HepG2 (cell line): Measurements from ENCODE around the gene NRG3. TPM values are rescaled to one million over a fixed set of nuclear protein-coding genes. Genes with fewer than 3 reads are reported as not detected.

ENCODE experiments used
- ATAC-seq: fragments of 200-7000 bp; cut with Tn5 transposase; 3 replicates; pipeline ENCODE4 v1.9.1; 2020; ENCODE audit warnings: mild to moderate bottlenecking, moderate library complexity
- BruUV-seq: library from RNA; stranded (reverse); fragments of 400-500 nt; replicated peaks from 2 replicates; lab custom pipeline; 2021; lab: Mats Ljungman, UMichigan
- CTCF ChIA-PET: fragments of 300-600 bp; formaldehyde crosslinking; extraction: SDS; loops from one replicate; lab custom pipeline; 2021; ENCODE audit warnings: low total read pairs, inconsistent platforms, low intra/inter-chr PET ratio; lab: Yijun Ruan, JAX
- POLR2A ChIA-PET: fragments of 350-600 bp; sonication (Branson Sonifier 250); formaldehyde crosslinking; loops from one replicate; lab custom pipeline; 2020; ENCODE audit warnings: antibody characterized with exemption, inconsistent platforms; lab: Yijun Ruan, JAX
- DNase-seq: peaks from one replicate; pipeline ENCODE4 v3.0.0-alpha.2; 2015; ENCODE audit warnings: low spot score
- FAIRE-seq: peaks from 3 replicates; lab custom pipeline; 2011; peaks lifted over from hg19 to GRCh38; lab: Jason Lieb, UNC
- H2AFZ ChIP-seq: one replicate; pipeline ENCODE4 v1.6.1; 2011; ENCODE audit warnings: low read length, inconsistent platforms
- H3K27ac ChIP-seq: fragments of 300-600 bp; 3 replicates; pipeline ENCODE4 v1.8.0; 2011; ENCODE audit warnings: mixed run types, mild to moderate bottlenecking, mixed read lengths, low read length, inconsistent platforms; ENCODE audit not compliant: insufficient read depth; ENCODE audit errors: extremely low read length
- H3K27me3 ChIP-seq, 2 experiments: fragments of 200-600 bp in 1 of 2; 2 replicates in 1 of 2; 3 replicates in 1 of 2; pipeline versions ENCODE4 v1.6.0 to v1.8.0; 2011; ENCODE audit warnings: low read length in 2 of 2, mild to moderate bottlenecking in 2 of 2, moderate library complexity in 2 of 2, inconsistent platforms in 1 of 2; ENCODE audit not compliant: insufficient read depth in 2 of 2, control insufficient read depth in 1 of 2
- H3K36me3 ChIP-seq, 2 experiments: fragments of 200-600 bp in 1 of 2; replicated peaks in 1 of 2; 2 replicates in 1 of 2; 3 replicates in 1 of 2; pipeline versions ENCODE4 v1.5.1 to v1.8.0; 2011; ENCODE audit warnings: low read length in 2 of 2, inconsistent platforms in 1 of 2; ENCODE audit not compliant: insufficient read depth in 2 of 2, control insufficient read depth in 1 of 2
- H3K4me1 ChIP-seq: 2 replicates; pipeline ENCODE4 v1.5.1; 2012; ENCODE audit warnings: low read length, inconsistent platforms; ENCODE audit not compliant: insufficient read depth
- H3K4me2 ChIP-seq: 2 replicates; pipeline ENCODE4 v1.6.0; 2011; ENCODE audit warnings: low read depth, low read length, inconsistent platforms
- H3K4me3 ChIP-seq, 3 experiments: fragments of 200-600 bp in 1 of 3; sonication (generic), shearing (Covaris generic) in 1 of 3; replicated peaks in 1 of 3; 2 replicates each; pipeline ENCODE4 v1.5.1; 2011 to 2016; ENCODE audit warnings: low read length in 3 of 3, inconsistent platforms in 2 of 3, low read depth in 2 of 3, mild to moderate bottlenecking in 2 of 3, control low read depth in 1 of 3, mixed read lengths in 1 of 3; ENCODE audit not compliant: insufficient read depth in 1 of 3
- H3K79me2 ChIP-seq: one replicate; pipeline ENCODE4 v1.6.1; 2011; ENCODE audit warnings: low read length, inconsistent platforms; ENCODE audit not compliant: insufficient read depth
- H3K9ac ChIP-seq: 2 replicates; pipeline ENCODE4 v1.6.0; 2011; ENCODE audit warnings: mild to moderate bottlenecking, low read depth, low read length, inconsistent platforms; ENCODE audit not compliant: insufficient read depth
- H3K9me3 ChIP-seq: 2 replicates; pipeline ENCODE4 v1.5.1; 2012; ENCODE audit warnings: mild to moderate bottlenecking, low read length
- H4K20me1 ChIP-seq: 2 replicates; pipeline ENCODE4 v1.6.0; 2011; ENCODE audit warnings: inconsistent platforms, mild to moderate bottlenecking, low read length, moderate library complexity; ENCODE audit not compliant: insufficient read depth
- CBX5 ChIP-seq: sonication (generic); formaldehyde crosslinking; IDR thresholded peaks from 2 replicates; pipeline ENCODE4 v1.4.0; 2020; ENCODE audit warnings: missing genetic modification reagents, borderline replicate concordance
- EHMT2 ChIP-seq: fragments of 200-600 bp; sonication (generic); IDR thresholded peaks from 2 replicates; pipeline ENCODE4 v1.7.0; 2017; ENCODE audit warnings: antibody characterized with exemption, low read depth, low read length, borderline replicate concordance
- FIP1L1 ChIP-seq: fragments of 200-400 bp; formaldehyde crosslinking; IDR thresholded peaks from 2 replicates; pipeline ENCODE4 v1.6.1; 2018; ENCODE audit warnings: low read depth, mild to moderate bottlenecking, low read length, moderate library complexity, borderline replicate concordance; ENCODE audit not compliant: insufficient read depth
- HIVEP1 ChIP-seq: sonication (generic); formaldehyde crosslinking; IDR thresholded peaks from 2 replicates; pipeline ENCODE4 v1.4.0; 2020; ENCODE audit warnings: mild to moderate bottlenecking, missing genetic modification reagents
- JDP2 ChIP-seq: sonication (generic); formaldehyde crosslinking; IDR thresholded peaks from 2 replicates; pipeline ENCODE4 v1.8.1; 2022; ENCODE audit warnings: missing genetic modification reagents, borderline replicate concordance
- REPIN1 ChIP-seq: sonication (generic); formaldehyde crosslinking; IDR thresholded peaks from 2 replicates; pipeline ENCODE4 v1.8.0; 2022; ENCODE audit warnings: missing genetic modification reagents, low read depth, mild to moderate bottlenecking, borderline replicate concordance
- SRSF9 ChIP-seq: fragments of 200-400 bp; formaldehyde crosslinking; IDR thresholded peaks from 2 replicates; pipeline ENCODE4 v1.6.1; 2018; ENCODE audit warnings: borderline replicate concordance, mild to moderate bottlenecking, low read depth, low read length; ENCODE audit not compliant: insufficient read depth, poor library complexity, severe bottlenecking
- TARDBP ChIP-seq: sonication (generic); formaldehyde crosslinking; IDR thresholded peaks from 2 replicates; pipeline ENCODE4 v1.8.0; 2022; ENCODE audit warnings: mild to moderate bottlenecking, missing genetic modification reagents
- TFDP2 ChIP-seq: sonication (generic); formaldehyde crosslinking; IDR thresholded peaks from 2 replicates; pipeline ENCODE4 v1.4.0; 2020; ENCODE audit warnings: missing genetic modification reagents
- ZFP62 ChIP-seq: sonication (generic); formaldehyde crosslinking; IDR thresholded peaks from 2 replicates; pipeline ENCODE4 v1.4.0; 2020; ENCODE audit warnings: missing genetic modification reagents
- ZFY ChIP-seq: sonication (generic); formaldehyde crosslinking; IDR thresholded peaks from 2 replicates; pipeline ENCODE4 v1.4.0; 2020; ENCODE audit warnings: missing genetic modification reagents
- ZNF441 ChIP-seq: sonication (generic); formaldehyde crosslinking; IDR thresholded peaks from 2 replicates; pipeline ENCODE4 v1.7.0; 2021; ENCODE audit warnings: missing genetic modification reagents, borderline replicate concordance
- ZNF746 ChIP-seq: sonication (generic); formaldehyde crosslinking; IDR thresholded peaks from 2 replicates; pipeline ENCODE4 v1.8.0; 2022; ENCODE audit warnings: mild to moderate bottlenecking, missing genetic modification reagents
- ZNF761 ChIP-seq: sonication (generic); formaldehyde crosslinking; conservative IDR thresholded peaks from 2 replicates; pipeline ENCODE4 v1.4.0; 2020; ENCODE audit warnings: mild to moderate bottlenecking, missing genetic modification reagents
- ZSCAN25 ChIP-seq: sonication (generic); formaldehyde crosslinking; IDR thresholded peaks from 2 replicates; pipeline ENCODE4 v1.8.0; 2022; ENCODE audit warnings: mild to moderate bottlenecking, missing genetic modification reagents
- WGBS: methylation state at CpG from one replicate; pipeline ENCODE4 v1.1.6; 2017; ENCODE audit warnings: low lambda C conversion rate; 5-methylcytosine and 5-hydroxymethylcytosine counted together
- in situ Hi-C: cut with HindIII; loops from 2 replicates; pipeline ENCODE4 v1.10.0; 2017; ENCODE audit warnings: low pct_unique_long_range_greater_than_20kb; ENCODE audit not compliant: extremely low pct_ligation_motif_present
- intact Hi-C: fragments of 100-400 bp; cut with micrococcal nuclease; formaldehyde crosslinking; loops from one replicate; pipeline ENCODE4 v1.10.0; 2022; ENCODE audit not compliant: unreplicated experiment
- polyA plus RNA-seq, 8 experiments: library from polyadenylated mRNA; depleted of rRNA in 3 of 8; stranded (reverse) in 7 of 8; unstranded in 1 of 8; fragments of >200 nt; fragmentation: Illumina TruSeq in 4 of 8; extraction: Trizol in 4 of 8; gene quantifications; 2 replicates each; pipeline versions ENCODE4 v1.2.1 to v1.2.3, GENCODE V29; 2011 to 2016; ENCODE audit warnings: low read depth in 4 of 8, missing spikeins in 1 of 8, mixed read lengths in 1 of 8; ENCODE audit not compliant: insufficient read depth in 1 of 8
- total RNA-seq, 5 experiments: library from RNA; depleted of rRNA; stranded (reverse); fragments of >200 nt; fragmentation: Illumina TruSeq; extraction: Trizol; gene quantifications; 2 replicates each; pipeline ENCODE4 v1.2.3, GENCODE V29; 2016; ENCODE audit warnings: low read depth in 1 of 5

The NRG3 gene
- total and polyA plus RNA-seq, 2 of the 13 experiments (the other 11 are each of a cell fraction or from before 2014, with no cell fraction given) = not detected

GRCh38 chr10:82089327-82089726 lies 214.3 kb downstream of the NRG3 start:
- H3K9me3 ChIP-seq = peaks cover 97% of the 10 kb centered on the region
- ATAC-seq = no peak
- no TSS peak for BruUV-seq
- no peak for TF ChIP-seq ZNF761 (CRISPR knock-in tag)
- no peak for TF ChIP-seq HIVEP1 (CRISPR knock-in tag)
- TF ChIP-seq ZSCAN25 (CRISPR knock-in tag) = no peak
- TF ChIP-seq CBX5 = no peak
- TF ChIP-seq ZFP62 (CRISPR knock-in tag) = no peak
- TF ChIP-seq EHMT2 = no peak
- no peak for TF ChIP-seq TFDP2 (CRISPR knock-in tag)
- TF ChIP-seq SRSF9 = no peak
- no peak for TF ChIP-seq ZNF746 (CRISPR knock-in tag)
- TF ChIP-seq ZNF441 (CRISPR knock-in tag) = no peak
- TF ChIP-seq TARDBP (CRISPR knock-in tag) = no peak
- no peak for TF ChIP-seq JDP2 (CRISPR knock-in tag)
- TF ChIP-seq FIP1L1 = no peak
- no peak for TF ChIP-seq ZFY (CRISPR knock-in tag)
- TF ChIP-seq REPIN1 = no peak
- POLR2A ChIA-PET = no interaction called here
- H3K4me3 ChIP-seq = no peak overlapping the region
- WGBS = 0% methylated on average over 2 of the region's 2 CpGs
- no peak overlapping the region for H3K9ac ChIP-seq
- intact Hi-C loops = no loop called here
- CTCF ChIA-PET = no interaction called here
- no peak overlapping the region for H3K27ac ChIP-seq
- H3K79me2 ChIP-seq = no peaks in the 10 kb centered on the region
- H3K4me2 ChIP-seq = no peak overlapping the region
- FAIRE-seq = no peak
- in situ Hi-C loops = no loop called here
- no peaks in the 10 kb centered on the region for H4K20me1 ChIP-seq
- H3K36me3 ChIP-seq = no peaks in the 10 kb centered on the region
- no peaks in the 10 kb centered on the region for H3K4me1 ChIP-seq
- no peak for DNase-seq
- no peaks in the 10 kb centered on the region for H3K27me3 ChIP-seq
- no peak overlapping the region for H2AFZ ChIP-seq
